NCI-H2227 (cell line): ENCODE measurements around the gene ALPL.
A peak's percentile ranks its signal among the peaks of the same experiment; 100 is the strongest.

Experiments used
- DNase-seq: peaks from one replicate; lab custom pipeline; 2025; ENCODE audit not compliant: unreplicated experiment; lab: John Stamatoyannopoulos, UW

ALPL gene

DNA sequence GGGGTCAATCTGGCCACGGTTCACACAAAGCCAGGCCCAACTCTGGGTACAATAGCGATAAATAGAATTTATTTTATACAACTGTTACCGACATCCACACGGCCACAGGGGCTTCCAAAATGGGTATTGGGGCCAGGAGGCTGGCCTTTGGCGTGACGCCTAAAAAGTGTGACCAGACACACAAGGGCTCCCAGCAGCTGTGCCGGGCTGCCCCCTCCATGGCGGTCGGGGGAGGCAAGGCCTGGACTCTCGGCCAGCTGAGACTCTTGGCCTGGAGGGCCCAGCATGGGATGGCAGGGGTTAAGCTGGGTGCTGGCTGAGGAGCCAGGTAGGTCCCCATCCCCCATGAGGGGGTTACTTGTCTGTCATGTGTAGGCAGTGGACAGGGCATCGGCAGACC lies 87.0 kb downstream of the ALPL start:
- no peak for DNase-seq

DNA sequence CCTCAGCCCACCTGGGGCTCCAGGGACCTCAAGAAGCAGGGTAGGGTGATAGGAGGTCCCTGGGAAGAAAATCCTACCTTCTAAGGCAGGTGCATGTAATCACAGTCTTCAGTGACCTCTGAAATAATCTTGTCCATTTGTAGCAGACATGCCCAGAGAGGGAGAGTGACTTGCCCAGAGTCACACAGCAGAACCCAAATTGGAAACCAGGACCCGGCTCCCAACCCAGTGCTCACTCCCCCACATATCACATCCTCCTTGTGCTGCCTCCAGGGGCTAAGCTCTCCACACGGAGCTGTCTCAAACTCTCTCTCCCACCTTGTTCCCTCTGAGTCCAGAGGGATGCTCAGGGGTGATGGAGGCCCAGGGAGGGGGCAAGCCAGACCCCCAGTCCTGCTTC lies 87.4 kb downstream of the ALPL start:
- DNase-seq: no peak

DNA sequence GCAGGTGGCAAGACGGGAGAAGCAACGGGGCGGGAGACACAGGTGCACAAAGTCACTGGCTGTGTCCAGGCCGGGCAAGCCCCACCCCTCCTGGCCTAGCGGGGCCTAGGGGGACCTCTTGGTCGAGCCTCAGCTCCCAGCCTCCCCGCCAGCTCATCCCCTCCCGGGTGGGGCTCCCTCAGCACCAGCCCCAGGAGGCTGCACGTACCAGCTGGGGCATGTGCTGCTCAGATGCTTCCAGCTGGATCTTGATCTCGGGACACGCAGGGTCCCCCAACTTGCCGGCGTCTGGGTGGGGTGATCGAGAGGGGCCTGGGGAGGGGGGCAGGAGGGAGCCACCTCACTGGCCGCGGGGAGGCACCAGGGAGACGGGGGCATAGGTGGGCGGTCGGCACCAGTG lies 88.5 kb downstream of the ALPL start:
- no peak for DNase-seq

DNA sequence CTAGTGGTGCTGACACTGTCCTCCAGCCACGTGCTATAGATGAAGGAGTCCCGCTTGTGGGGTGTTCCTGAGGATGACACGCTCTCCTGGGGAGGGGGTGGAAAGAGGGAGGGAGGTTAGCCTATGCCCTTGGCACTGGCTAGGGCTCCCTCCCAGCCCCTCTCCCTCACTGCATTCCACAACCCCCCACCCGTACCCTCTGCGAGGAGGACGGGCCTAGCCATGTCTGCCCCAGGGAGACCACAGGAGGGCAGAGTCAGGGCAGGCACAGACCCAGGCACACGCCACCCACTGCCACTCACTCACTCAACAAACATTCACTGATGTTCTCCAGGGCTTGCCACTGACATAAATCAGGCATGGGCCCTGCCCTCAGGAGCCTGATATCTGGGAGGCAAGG lies 89.2 kb downstream of the ALPL start:
- DNase-seq: no peak

DNA sequence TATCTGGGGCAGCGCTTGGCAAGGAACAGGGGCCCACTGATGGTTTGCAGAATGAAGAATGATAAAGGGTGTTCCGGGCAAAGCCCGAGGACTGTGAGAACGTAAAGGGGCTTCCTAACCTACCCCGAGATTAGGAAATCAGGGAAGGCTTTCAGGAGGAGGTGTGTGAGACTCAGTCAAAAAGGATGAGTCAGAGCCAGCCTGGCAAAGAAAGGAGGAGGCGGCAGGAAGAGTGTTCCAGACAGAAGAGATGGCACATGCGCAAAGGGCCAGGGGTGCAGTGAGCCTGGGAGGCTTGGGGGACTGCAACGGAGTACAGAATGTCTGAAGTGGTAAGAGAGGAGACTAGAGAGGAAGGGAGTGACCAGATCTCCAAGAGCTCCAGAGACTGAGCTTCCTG lies 89.7 kb downstream of the ALPL start:
- DNase-seq: no peak

- DNase-seq: no peak
These were observed 90.2 kb downstream of the ALPL start for GRCh38 chr1:21599402-21599801.

DNA sequence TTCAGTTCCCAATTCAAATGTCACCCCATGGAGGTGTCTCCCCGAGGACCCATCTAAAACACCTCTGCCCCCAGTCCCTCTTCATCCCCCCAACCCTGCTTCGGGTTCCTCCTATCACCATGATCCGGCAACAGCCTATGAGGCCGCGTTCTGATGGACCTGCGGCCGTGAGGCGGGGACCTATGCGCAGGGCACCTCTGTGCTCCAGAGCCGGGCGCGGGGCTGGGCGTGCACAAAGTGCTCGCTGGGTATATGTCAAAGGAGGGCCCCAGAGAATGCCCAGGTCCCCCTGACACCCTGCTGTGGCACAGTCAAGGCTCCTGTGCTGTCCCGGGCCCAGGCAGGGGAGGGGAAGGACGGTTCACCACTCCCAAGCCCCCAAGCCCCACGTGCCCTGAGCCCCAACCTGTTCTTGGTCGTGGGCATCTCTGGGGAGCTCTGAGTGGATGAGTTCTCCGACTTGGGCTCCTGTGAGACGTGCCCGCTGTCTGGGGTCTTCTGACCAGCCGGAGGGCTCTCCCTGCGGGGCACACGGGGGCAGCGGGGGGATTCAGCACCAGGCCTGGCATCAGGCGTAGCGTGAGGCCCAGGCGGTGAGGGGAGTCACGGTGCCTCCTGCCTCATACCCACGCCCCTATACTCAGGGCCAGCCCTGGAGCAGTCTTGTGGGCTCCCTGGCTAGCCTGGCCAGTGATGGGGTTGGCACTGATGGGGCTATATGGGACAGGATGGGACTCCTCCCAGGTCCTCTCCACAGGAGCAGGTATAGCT lies 92.2 kb downstream of the ALPL start:
- DNase-seq: no peak

- no peak for DNase-seq
These were observed 94.2 kb downstream of the ALPL start for GRCh38 chr1:21603177-21604138.

DNA sequence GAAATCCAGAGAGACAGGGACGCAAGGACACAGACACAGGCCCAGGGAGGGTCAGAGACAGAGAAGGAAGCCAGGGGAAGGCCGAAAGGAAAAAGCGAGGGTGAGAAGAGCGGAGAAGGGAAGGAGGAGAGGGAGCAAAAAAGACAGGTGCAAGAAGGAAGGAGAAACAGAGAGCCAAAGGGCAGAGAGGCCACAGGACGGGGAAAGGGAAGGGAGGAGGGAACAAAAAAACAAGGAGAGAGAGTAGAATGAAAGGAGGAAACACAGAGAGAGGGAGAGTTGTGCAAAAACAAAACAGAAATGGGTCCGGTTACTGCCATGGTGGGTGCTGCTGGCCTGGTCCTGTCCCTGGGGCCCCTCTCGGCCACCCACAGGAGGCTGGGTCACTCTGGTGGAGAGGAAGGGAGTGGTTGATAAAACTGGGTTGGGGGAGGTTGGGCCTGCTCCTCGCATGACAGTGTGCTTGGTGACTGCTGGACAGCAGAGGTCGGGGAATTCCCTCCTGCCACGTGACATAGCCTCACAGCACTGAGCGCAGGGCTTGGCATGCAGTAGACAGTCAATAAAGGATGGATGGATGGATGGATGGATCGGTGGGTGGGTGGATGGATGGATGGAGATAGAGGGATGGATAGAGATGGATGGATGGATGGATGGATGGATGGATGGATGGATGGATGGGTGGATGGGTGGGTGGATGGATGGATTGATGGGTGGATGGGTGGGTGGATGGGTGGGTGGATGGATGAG lies 95.2 kb downstream of the ALPL start:
- no peak for DNase-seq

- DNase-seq: no peak
These were observed 95.9 kb downstream of the ALPL start for GRCh38 chr1:21605012-21605715.

GRCh38 chr1:21605964-21606705 lies 96.9 kb downstream of the ALPL start:
- no peak for DNase-seq

DNA sequence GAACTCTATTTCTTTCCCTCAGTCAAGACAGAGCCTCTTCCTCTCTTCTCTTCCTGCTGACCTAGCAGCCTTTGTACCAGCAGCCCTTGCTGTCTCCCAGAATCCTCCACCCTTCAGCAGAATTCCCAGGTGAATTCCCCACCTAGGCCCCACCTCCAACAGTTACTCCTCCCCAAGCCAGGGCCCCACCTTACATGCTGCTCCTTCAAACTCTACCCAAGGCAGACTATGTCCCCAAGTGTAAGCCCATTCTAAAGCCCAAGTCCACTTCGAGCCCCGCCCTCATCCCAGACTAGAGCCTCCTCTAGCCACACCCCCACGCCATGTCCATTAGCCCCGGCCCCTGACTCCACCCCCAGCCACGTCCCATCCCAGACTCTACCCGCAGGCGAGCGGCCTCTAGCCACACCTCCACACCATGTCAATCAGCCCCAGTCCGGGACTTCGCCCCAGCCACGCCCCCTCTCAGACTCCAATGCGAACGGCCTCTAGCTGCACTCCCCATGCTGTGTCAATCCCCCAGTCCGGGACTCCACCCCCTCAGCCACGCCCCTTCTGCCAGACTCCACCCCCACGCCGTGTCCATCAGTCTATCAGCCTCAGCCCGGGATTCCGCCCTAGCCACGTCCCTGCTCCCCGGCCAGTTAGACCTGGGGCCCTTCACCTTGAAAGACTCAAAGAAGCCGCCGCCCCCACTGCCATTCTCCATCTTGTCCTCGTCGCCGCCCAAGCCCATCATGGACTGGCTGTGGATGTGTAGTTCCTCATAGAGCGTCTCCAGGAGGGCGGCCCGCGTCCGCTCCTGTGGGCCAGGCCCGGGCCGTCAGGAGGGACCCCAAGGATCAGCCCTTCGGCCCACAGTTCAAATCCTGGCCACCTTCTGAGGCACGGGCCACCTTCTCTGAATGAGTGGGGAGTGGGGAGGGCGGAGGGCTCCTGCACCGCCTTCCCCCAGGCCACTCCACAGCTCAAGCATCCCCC lies 98.6 kb downstream of the ALPL start:
- DNase-seq: peak; percentile 47

- no peak for DNase-seq
These were observed 99.6 kb downstream of the ALPL start for GRCh38 chr1:21608798-21609197.

DNA sequence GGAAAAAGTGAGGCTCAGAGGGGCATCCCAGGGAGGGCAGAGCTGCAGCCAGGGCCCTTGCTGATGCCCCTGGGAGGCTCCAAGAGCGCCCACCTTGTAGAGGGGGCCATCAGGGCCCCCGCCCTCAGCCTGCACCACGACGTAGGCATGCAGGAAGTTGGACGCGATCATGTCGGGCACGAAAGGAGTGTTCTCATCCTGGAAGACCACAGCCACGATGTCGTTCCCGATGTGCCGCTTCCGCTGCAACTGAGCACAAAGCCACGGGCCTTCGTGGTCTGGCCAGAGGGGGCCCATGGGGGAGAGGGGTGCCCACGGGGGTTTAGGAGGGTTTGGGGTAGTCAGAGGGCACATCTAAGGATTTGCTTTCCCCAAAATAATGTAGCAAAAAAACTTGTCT lies 100.8 kb downstream of the ALPL start:
- DNase-seq: no peak

DNA sequence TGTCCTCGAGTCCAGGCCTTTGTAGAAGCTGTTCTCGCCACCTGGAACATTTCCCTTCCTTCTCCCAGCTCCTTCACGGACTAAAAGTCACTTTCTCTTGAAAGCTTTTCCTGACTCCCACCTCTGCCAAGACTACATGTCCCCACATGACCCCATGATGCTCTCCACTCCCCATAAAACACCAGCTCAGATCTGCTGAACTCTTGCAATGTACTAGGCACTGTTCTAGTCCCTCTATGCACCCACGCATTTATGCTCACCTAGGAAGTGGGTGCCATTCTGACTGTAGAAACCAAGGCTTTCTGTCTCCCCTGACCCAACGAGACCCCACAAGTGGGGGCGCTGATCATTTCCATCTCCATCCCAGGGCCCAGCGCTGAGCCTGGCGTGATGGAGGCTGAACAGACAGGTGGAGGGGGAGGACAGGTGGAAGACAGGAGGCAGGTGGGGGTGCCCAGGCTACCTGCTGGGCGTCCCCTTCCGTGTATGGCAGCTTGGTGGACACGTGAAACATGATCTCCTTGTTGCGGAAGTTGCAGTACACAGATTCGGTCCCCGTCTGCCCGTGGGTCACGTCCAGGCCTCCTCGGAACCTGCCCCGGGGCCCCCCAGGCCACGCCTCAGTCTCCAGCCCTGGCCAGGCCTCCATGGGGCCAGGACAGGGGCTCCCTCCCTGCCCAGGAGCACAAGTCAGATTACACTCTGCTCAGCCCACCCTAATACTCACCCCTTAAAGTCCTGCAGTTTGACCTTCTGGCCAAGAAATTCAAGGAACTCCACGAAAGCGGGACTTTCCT lies 102.0 kb downstream of the ALPL start:
- no peak for DNase-seq

DNA sequence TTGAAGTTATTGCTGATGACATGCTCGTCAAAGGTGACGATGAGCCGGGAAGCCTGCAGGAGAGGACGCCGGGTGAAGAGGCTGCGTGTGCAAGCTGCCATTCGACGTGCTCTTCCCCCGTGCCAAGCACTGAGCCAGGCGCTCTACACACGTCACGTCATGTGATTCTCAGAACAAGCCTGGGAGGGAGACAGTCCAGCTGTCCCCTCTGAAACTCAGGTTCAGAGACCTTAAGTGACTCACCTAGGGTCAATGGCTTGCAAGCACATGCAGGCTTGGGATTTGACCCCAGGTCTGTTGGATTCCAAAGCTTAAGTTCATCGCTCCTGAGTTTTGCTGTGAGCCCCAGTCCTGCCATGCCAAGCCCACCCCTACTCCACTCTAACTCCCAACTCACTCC lies 102.8 kb downstream of the ALPL start:
- DNase-seq: no peak

- no peak for DNase-seq
These were observed 104.0 kb downstream of the ALPL start for GRCh38 chr1:21613072-21613867.
